Osteoblast (primary cell): ENCODE data around the gene P4HA3. TPM values are rescaled to one million over a fixed set of nuclear protein-coding genes. Genes with fewer than 3 reads are reported as not detected.

Source experiments
- DNase-seq: peaks from one replicate; pipeline ENCODE4 v3.0.0; 2011; ENCODE audit warnings: low spot score, mixed read lengths; ENCODE audit not compliant: insufficient read length; ENCODE audit errors: missing footprints
- H2AFZ ChIP-seq: 2 replicates; pipeline ENCODE4 v1.6.0; 2011; ENCODE audit warnings: mild to moderate bottlenecking, low read length
- H3K27ac ChIP-seq: 2 replicates; pipeline ENCODE4 v1.5.1; 2011; ENCODE audit warnings: mild to moderate bottlenecking, low read depth, low read length, moderate library complexity
- H3K27me3 ChIP-seq: 2 replicates; pipeline ENCODE4 v1.6.0; 2012; ENCODE audit warnings: mild to moderate bottlenecking, control low read depth, inconsistent platforms, low read length, moderate library complexity; ENCODE audit not compliant: insufficient read depth
- H3K36me3 ChIP-seq: 2 replicates; pipeline ENCODE4 v1.5.1; 2011; ENCODE audit warnings: mild to moderate bottlenecking, low read length, control low read depth, moderate library complexity; ENCODE audit not compliant: insufficient read depth
- H3K4me1 ChIP-seq: 2 replicates; pipeline ENCODE4 v1.5.1; 2011; ENCODE audit warnings: mild to moderate bottlenecking, low read length, control low read depth, moderate library complexity; ENCODE audit not compliant: insufficient read depth
- H3K4me2 ChIP-seq: 2 replicates; pipeline ENCODE4 v1.6.0; 2011; ENCODE audit warnings: mild to moderate bottlenecking, low read length; ENCODE audit not compliant: insufficient read depth
- H3K4me3 ChIP-seq: fragments of 200-600 bp; sonication (generic); 3 replicates; pipeline ENCODE4 v1.5.1; 2012; ENCODE audit warnings: mild to moderate bottlenecking, low read length, inconsistent platforms; ENCODE audit not compliant: insufficient read depth
- H3K79me2 ChIP-seq: 2 replicates; pipeline ENCODE4 v1.6.0; 2012; ENCODE audit warnings: mild to moderate bottlenecking, low read length, control low read depth, inconsistent platforms; ENCODE audit not compliant: insufficient read depth
- H3K9me3 ChIP-seq: 2 replicates; pipeline ENCODE4 v1.5.1; 2011; ENCODE audit warnings: low read depth, low read length, control low read depth
- H4K20me1 ChIP-seq: 2 replicates; pipeline ENCODE4 v1.6.0; 2012; ENCODE audit warnings: mild to moderate bottlenecking, low read length, control low read depth; ENCODE audit not compliant: insufficient read depth
- total RNA-seq: library from RNA; depleted of rRNA; stranded (reverse); fragments of >200 nt; gene quantifications from 2 replicates; pipeline ENCODE4 v1.2.3, GENCODE V29; 2012
- TF ChIP-seq, protein P1 (sequence below): IDR thresholded peaks from 2 replicates; pipeline ENCODE4 v1.5.1; 2011; ENCODE audit warnings: mild to moderate bottlenecking, low read depth, low read length, moderate library complexity; ENCODE audit errors: extremely low read depth

P4HA3 gene
- total RNA-seq, 1 donor: 8.7 TPM

DNA sequence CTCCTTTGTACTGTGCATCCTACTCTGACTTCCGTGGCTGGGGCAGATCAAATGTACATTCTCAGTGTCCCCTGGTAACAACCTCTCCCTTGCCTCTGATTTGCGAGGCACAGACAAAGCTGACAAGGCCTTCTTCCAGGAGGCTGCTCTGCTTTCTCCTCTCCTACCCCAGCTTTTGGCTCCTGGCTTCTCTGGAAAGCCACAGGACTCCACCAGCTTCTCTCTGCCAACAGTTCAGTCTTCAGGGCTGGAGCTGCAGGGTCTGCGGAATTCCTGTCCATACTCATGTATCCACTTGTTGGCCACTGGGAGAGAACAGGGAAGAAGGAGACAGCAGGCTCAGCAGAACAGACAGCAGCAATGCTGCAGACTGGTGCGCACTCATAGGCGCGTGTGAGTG is 44.4 kb downstream of the P4HA3 start:
- no peak overlapping the region for H3K4me3 ChIP-seq
- H3K36me3 ChIP-seq: no peaks in the 10 kb centered on the region
- no peaks in the 10 kb centered on the region for H3K27me3 ChIP-seq
- no peak overlapping the region for H3K4me2 ChIP-seq
- no peaks in the 10 kb centered on the region for H4K20me1 ChIP-seq
- TF ChIP-seq, protein P1, sequence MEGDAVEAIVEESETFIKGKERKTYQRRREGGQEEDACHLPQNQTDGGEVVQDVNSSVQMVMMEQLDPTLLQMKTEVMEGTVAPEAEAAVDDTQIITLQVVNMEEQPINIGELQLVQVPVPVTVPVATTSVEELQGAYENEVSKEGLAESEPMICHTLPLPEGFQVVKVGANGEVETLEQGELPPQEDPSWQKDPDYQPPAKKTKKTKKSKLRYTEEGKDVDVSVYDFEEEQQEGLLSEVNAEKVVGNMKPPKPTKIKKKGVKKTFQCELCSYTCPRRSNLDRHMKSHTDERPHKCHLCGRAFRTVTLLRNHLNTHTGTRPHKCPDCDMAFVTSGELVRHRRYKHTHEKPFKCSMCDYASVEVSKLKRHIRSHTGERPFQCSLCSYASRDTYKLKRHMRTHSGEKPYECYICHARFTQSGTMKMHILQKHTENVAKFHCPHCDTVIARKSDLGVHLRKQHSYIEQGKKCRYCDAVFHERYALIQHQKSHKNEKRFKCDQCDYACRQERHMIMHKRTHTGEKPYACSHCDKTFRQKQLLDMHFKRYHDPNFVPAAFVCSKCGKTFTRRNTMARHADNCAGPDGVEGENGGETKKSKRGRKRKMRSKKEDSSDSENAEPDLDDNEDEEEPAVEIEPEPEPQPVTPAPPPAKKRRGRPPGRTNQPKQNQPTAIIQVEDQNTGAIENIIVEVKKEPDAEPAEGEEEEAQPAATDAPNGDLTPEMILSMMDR: no peak
- no peak overlapping the region for H3K27ac ChIP-seq
- H3K4me1 ChIP-seq: peaks cover 25% of the 10 kb centered on the region
- H3K9me3 ChIP-seq: no peaks in the 10 kb centered on the region
- no peaks in the 10 kb centered on the region for H3K79me2 ChIP-seq
- no peak overlapping the region for H2AFZ ChIP-seq
- no peak for DNase-seq

GRCh38 chr11:74265256-74265655 is 46.2 kb downstream of the P4HA3 start:
- H3K4me3 ChIP-seq: no peak overlapping the region
- no peaks in the 10 kb centered on the region for H4K20me1 ChIP-seq
- H3K4me2 ChIP-seq: no peak overlapping the region
- H3K27me3 ChIP-seq: no peaks in the 10 kb centered on the region
- H3K36me3 ChIP-seq: no peaks in the 10 kb centered on the region
- no peaks in the 10 kb centered on the region for H3K79me2 ChIP-seq
- TF ChIP-seq, protein P1: no peak
- peaks cover 25% of the 10 kb centered on the region for H3K4me1 ChIP-seq
- H3K27ac ChIP-seq: no peak overlapping the region
- H2AFZ ChIP-seq: no peak overlapping the region
- DNase-seq: no peak
- no peaks in the 10 kb centered on the region for H3K9me3 ChIP-seq

- H3K9me3 ChIP-seq: no peaks in the 10 kb centered on the region
- TF ChIP-seq, protein P1: no peak
- no peaks in the 10 kb centered on the region for H3K36me3 ChIP-seq
- H4K20me1 ChIP-seq: no peaks in the 10 kb centered on the region
- no peak overlapping the region for H3K4me3 ChIP-seq
- H3K4me1 ChIP-seq: peaks cover 22% of the 10 kb centered on the region
- H3K79me2 ChIP-seq: no peaks in the 10 kb centered on the region
- no peak overlapping the region for H3K27ac ChIP-seq
- H3K4me2 ChIP-seq: no peak overlapping the region
- DNase-seq: no peak
- no peak overlapping the region for H2AFZ ChIP-seq
- H3K27me3 ChIP-seq: no peaks in the 10 kb centered on the region
These were observed 48.7 kb downstream of the P4HA3 start for GRCh38 chr11:74262725-74263124.

DNA sequence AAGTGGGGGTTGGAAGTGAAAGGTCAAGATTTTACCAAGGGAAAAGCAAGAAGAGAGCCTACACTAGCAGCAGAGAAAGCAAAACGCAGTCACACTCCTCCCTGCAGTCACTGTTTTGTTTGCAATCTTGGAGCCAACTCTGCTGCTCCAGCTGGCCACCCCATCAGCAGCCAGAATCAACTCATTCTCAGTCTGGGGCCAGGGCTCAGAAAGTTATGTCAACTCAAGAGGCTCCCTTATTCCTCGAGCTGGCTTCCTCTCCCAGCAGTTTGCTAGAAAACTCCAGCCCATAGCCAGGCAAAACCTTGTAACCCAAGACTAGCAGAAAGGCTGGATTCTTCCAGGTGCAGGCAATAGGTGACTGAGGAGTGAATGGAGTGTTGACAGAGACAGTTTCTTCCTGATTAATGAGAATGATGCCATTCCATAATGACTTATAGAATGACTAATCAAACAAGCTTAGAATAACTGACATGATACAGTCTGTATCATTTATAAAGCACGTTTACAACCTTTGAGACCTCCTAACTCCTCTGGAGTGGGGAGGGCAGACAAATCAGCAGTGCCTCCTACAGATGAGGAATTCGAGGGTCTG is 53.4 kb downstream of the P4HA3 start:
- H3K27ac ChIP-seq: peak overlapping the region; percentile 37
- no peaks in the 10 kb centered on the region for H3K79me2 ChIP-seq
- peaks cover 16% of the 10 kb centered on the region for H3K4me1 ChIP-seq
- peak; percentile 89 for DNase-seq
- TF ChIP-seq, protein P1: no peak
- no peaks in the 10 kb centered on the region for H3K27me3 ChIP-seq
- peak overlapping the region; percentile 9 for H3K4me2 ChIP-seq
- H3K4me3 ChIP-seq: no peak overlapping the region
- no peak overlapping the region for H2AFZ ChIP-seq
- no peaks in the 10 kb centered on the region for H3K9me3 ChIP-seq
- no peaks in the 10 kb centered on the region for H4K20me1 ChIP-seq
- H3K36me3 ChIP-seq: peaks cover 15% of the 10 kb centered on the region
